Fibroblast of skin of abdomen (primary cell): ENCODE data around the gene PRKCE.

Experiments used
- DNase-seq: peaks from one replicate; pipeline ENCODE4 v3.0.0-alpha.2; 2013

The PRKCE gene

GRCh38 chr2:45941531-45942236 is 290.2 kb downstream of the PRKCE start:
- no peak for DNase-seq

- peak; percentile 39 for DNase-seq
Observed at GRCh38 chr2:45942237-45942738, 290.8 kb downstream of the PRKCE start.

DNA sequence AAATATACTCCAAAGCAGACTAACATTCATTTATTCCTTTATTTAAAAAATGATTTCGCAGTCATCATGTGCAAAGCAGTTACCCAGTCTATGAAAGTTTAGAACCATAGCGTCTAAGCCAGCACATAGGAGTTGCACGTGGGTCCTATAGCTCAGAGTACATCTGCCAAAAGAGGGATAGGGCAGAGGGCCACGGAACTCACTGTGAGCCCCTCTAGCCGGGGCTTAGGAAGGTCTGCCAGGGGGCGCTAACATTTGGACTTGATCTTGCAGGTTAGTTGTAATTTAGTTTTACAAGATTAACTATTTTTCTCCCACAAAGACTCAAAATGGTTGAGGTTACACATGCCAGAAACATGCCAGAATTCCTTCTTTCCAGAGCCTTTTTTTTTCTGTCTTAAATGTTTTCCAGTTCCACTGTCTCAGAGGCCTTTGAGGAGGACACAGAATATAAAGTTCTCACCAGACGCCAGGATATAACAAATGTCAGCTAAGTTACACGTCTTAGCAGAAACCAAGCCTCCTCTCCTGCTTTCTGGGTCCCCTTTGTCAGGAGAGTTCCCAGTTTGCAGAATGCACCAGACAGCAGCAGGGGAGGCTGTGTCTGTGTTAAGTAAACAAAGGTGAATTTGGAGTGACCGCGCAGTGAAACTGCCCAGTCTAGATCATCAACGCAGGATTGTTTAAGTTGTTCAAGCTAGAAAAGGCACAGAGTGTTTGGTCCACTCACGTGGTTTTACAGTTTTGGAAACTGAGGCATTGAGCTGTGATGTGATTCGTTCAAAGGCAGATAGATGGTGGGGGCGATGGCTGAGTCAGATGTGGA is 292.0 kb downstream of the PRKCE start:
- peak; percentile 55 for DNase-seq

DNA sequence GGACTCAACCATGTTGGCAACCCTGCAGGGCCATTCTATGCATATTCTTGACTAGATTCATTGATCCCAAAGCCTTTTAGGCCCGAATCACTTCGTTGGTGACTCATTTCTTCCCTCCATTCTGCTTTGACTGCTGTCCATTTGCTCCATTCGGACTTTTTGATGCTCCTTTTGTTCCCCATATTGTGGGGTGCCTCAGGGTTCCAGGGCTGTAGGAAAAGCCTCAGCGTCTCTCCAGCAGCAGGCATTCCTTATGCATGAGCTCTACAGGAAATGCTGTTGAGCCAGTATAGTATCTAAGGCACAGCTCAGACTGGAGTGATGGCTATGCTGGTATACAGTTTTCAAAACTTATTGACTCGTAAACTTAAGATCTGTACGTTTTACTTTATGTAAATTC is 292.6 kb downstream of the PRKCE start:
- DNase-seq = peak; percentile 87

DNA sequence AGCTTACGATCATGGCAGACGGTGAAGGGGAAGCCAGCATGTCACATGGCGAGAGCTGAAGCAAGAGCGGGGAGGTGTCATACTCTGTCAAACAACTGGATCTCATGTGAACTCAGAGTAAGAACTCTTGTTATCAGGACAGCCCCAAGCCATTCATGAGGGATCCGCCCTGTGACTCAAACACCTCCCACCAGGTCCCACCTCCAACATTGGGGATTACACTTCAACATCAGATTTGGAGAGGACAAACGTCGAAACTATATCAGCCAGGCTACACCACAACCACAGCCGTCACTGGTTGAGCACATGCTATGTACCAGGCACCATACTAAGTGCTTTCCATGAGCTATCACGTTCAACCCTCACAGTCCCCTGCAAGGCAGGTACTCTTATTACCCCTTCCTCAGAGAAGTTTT is 293.8 kb downstream of the PRKCE start:
- DNase-seq = no peak

GRCh38 chr2:45946023-45946422 is 294.5 kb downstream of the PRKCE start:
- DNase-seq = peak; percentile 72

- no peak for DNase-seq
Observed at GRCh38 chr2:45950606-45951005, 299.1 kb downstream of the PRKCE start.

DNA sequence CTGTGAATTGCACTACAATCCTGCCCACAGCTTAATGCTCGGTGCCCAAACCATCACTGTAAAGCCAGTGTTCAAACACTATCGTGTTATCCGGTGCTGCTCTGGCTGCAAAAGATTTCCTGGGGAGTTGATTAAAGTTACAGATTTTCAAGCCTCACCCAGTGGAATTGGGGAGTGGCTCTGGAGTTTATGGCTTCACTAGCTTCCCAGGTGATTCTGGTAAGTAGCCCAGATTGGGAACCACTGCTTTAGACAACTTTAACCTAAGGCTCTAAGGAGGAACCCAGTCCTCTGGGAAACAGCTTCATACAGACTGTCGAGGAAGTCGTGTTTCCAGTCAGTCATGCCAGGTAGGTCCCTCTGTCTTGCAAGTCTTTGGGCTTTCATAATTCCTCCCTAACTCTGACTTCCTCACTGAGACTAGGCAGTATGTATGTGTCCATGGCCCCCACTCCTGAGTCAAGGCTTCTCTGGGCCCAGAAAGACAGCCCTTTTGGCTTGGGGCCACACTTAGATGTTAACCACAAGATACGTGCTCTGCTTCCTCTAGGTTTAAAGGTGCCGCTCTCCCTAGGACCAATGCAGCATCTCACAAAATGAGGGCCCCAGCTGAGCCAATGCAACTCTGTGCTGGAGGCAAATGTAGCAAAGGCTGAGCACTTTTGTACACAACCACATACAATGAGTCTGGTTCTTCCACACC is 299.7 kb downstream of the PRKCE start:
- no peak for DNase-seq

DNA sequence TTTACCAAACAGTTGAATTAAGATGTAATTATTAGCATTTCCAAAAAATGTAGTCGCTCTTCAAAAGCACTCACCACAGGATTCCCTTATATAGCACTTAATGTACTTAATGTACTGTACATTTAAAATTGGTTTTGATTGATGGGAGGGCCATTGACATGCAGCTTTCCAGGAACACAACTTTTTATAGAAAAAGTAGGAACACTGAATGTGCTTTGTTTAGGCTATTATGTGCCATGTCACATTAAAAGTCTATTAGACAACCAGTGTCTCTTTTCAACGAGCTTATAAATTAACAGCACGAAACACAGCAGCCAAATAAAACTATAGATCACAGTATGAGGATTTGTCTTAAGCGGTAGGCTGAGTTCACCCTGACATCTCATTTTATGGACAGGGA is 301.1 kb downstream of the PRKCE start:
- DNase-seq = no peak

DNA sequence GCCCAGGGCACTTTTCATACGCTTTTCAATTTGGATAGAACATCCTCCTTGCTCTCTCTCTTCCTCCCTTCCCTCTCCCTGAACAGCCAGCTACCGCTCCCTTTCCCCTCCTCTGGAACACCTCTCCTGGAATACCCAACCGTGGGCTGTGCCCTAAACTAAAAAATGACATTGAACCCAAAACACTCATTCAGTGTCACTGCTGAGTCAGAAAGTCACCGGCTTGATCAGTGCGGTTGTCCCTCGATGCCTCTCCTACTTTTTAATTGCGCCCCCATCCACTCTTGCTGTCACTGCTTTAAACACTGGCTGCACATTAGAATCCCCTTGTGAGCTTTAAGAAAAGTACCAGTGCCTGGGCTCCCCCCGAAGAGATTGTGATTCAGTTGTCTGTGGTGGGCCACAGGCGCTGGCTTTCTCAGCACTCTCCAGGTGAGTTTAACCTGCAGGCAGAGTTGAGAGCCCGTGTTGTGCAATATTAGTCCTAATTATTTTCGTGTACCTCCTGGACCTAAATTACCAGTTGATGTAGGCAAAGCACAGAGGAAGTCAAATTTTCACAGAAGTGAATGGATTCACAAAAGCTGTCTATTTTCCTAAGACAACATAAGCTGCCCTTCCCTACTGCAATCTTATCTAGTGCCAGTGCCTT is 302.0 kb downstream of the PRKCE start:
- no peak for DNase-seq

DNA sequence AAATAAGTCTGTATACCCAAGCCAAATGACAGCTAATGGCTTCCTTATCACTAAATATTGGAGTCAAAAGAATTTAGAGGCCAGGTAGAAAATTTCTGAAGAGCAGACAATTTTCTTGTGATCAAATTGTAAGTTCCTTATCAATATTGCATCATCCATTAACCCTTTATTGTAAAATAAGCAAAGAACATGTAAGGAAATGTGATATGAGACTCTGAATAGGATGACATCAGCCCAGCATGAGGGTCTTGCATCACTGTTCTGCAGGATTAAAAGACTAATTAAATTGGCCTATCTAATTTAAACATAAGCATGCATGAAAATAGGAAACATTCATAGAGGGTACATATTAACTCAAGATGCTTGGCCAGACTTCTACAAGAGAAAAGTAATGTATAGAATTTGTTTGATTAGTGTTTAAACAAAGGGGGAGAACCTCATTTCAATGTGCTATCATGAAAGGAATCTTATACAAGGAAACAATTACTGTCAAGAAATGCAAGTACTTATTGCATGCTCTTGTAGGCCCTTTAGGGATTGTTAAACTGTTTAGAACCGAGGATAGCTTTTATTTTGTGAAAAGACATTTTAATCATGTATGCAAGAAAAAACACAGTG is 302.9 kb downstream of the PRKCE start:
- no peak for DNase-seq

DNA sequence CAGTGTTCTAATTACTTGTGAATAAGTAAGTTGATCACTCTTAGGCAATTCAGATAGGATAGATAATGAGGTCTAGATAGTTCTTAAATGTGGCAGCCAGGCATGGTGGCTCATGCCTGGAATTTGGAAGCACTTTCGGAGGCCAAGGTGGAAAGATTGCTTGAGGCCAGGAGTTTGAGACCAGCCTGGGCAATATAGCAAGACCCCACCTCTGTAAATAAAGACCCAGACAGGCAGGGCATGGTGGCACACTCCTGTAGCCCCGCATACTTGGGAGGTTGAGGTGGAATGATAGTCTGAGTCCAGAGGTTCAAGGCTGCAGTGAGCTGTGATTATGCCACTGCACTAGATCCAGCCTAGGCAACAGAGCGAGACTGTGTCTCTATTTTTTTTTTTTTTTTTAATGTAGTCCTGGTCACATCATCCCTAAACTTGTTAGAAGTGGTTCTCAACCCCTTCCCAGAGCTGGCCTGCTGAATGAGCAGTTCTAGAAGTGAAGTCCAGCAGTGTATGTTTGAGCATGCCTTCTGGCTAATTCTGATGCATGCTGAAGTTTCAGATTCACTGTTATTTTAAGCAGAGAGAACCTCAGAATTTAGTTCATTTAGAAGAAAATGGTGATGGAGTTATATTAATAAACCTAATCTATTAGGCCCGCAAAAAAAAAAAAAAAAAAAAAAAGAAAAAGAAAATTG is 306.2 kb downstream of the PRKCE start:
- no peak for DNase-seq

- no peak for DNase-seq
Observed at GRCh38 chr2:45960057-45960863, 308.8 kb downstream of the PRKCE start.

- peak; percentile 79 for DNase-seq
Observed at GRCh38 chr2:45962177-45962921, 310.9 kb downstream of the PRKCE start.

DNA sequence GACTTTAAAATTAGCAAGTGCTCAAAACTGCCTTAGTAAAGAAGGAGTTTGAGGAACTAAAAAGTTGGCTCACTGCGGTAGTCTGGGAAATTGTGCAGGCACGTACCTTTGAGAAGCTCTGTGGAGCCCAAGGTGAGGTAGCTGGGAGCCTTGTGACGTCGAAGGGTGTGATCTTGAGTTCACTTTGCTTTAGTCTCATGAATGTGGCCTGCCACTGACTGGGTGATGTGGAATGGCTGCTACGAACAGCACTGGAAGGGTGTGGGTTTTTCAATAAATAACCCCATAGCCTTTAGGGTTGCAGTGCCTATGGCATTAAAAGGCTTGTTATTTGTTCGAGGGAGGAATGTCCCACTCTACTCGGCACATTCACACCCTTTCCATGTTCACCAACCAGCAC is 312.3 kb downstream of the PRKCE start:
- DNase-seq = no peak

GRCh38 chr2:45964223-45964841 is 312.9 kb downstream of the PRKCE start:
- DNase-seq = peak; percentile 85

DNA sequence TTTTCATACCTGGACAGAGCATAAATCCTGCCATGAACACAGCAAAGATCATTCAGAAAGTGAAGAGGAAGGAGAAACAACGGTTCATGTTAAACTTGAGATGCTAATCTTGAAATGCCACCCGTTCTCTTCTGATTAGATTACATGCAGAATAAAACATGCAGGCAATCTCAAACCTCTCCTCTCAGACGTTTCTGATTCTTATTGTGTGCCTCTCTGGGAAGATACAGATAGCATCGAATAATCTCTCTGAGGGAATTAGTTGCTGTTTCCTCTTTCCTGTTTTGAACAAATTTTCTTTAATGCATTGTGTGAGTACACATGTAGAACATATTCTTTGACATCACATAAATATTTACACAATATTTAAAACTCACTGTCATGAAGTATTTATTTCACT is 313.4 kb downstream of the PRKCE start:
- DNase-seq = no peak

- DNase-seq = no peak
Observed at GRCh38 chr2:45965871-45966498, 314.5 kb downstream of the PRKCE start.
